H1 (cell line): ENCODE data around the gene RFXANK. TPM values are rescaled to one million over a fixed set of nuclear protein-coding genes. Genes with fewer than 3 reads are reported as not detected.

ENCODE experiments used
- TEAD4 ChIP-seq: IDR thresholded peaks from 2 replicates; pipeline ENCODE4 v1.6.1; 2012; ENCODE audit warnings: low read depth, low read length, inconsistent platforms, mixed read lengths
- polyA plus RNA-seq, 7 experiments: library from polyadenylated mRNA; depleted of rRNA in 3 of 7; stranded (reverse) in 5 of 7; unstranded in 2 of 7; fragments of >200 nt in 5 of 7; fragments of 200-250 nt in 2 of 7; gene quantifications; 1 replicate in 5 of 7; 2 replicates in 1 of 7; 4 replicates in 1 of 7; pipeline versions ENCODE4 v1.2.1 to v1.2.3, GENCODE V29; 2011 to 2013; ENCODE audit warnings: missing spikeins in 2 of 7, mixed read lengths in 2 of 7
- total RNA-seq: library from RNA; stranded (reverse); fragmentation: NEBNext Ultra II Directional; extraction: Animal tissue kit (Norgen Biotek cat#: 25700); gene quantifications from 2 replicates; pipeline ENCODE4 v1.2.1, GENCODE V29; 2021

RFXANK gene
- total and polyA plus RNA-seq, 2 of the 8 experiments (the other 6 are each of a cell fraction or from before 2014, with no cell fraction given), result 72.9 to 87.5 TPM

- no peak for TF ChIP-seq TEAD4
Measured at GRCh38 chr19:19226663-19227062, 34.6 kb downstream of the RFXANK start (continued).
